GM18867 (cell line): ENCODE results near the gene SYNCRIP.
"Not testable (repeated sequence)": the region's sequence is repeated elsewhere in the genome, so short reads cannot be mapped to it uniquely, and the experiment has no call there.

Source experiments
- ATAC-seq: cut with Tn5 transposase; IDR thresholded peaks from one replicate; pipeline ENCODE4 v1.9.1; 2021; ENCODE audit warnings: mild to moderate bottlenecking, moderate library complexity; ENCODE audit not compliant: unreplicated experiment

SYNCRIP gene

GRCh38 chr6:85642774-85643536, at the start of gene SYNCRIP:
TSS of gene SYNCRIP (minus strand) at chr6:85642886. CDS start at chr6:85641439, 1,447 bp downstream.
- peak; percentile 77 for ATAC-seq

DNA sequence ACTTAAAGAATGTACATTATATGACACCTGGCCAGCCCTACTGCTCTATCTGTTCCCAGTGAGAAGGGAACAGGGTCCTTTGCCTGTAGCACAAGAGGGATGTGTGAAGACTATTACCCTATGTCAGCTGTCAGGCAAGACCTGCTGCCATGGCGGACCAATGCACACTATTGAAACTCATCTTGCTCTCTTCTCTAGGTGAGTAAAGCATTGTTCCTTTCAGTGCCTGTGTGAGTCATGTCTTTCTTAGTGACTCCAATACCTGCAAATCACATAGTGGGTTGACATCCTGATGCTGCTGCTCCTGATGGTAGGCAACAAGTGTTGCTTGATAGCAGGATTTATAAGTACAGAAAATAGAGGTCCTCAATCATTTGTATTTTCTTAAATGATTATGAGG, 48.8 kb upstream of the SYNCRIP start:
- no peak for ATAC-seq

GRCh38 chr6:85690071-85690470, 47.4 kb upstream of the SYNCRIP start:
- ATAC-seq = no peak

DNA sequence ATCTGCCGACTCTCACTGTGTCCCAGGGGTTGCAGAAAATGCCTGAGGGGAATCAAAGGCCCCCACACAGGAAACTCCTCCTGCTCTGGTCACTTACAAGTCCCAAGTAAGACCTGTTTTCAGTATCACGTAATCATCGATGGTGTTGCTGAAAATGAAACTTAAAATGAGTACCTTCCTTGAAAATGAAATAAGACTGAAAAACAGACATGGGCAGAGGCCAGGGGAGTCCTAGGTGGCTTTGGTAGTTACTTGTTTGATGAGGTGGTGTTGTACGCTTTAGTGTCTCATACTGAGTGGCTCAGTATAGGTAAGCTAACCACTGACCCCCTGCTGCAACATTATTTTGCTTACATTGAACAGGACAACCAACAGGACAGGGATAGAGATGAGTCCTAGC, 43.0 kb upstream of the SYNCRIP start:
- ATAC-seq = peak; percentile 95

- no peak for ATAC-seq
Measured at GRCh38 chr6:85684809-85685171, 42.1 kb upstream of the SYNCRIP start.

DNA sequence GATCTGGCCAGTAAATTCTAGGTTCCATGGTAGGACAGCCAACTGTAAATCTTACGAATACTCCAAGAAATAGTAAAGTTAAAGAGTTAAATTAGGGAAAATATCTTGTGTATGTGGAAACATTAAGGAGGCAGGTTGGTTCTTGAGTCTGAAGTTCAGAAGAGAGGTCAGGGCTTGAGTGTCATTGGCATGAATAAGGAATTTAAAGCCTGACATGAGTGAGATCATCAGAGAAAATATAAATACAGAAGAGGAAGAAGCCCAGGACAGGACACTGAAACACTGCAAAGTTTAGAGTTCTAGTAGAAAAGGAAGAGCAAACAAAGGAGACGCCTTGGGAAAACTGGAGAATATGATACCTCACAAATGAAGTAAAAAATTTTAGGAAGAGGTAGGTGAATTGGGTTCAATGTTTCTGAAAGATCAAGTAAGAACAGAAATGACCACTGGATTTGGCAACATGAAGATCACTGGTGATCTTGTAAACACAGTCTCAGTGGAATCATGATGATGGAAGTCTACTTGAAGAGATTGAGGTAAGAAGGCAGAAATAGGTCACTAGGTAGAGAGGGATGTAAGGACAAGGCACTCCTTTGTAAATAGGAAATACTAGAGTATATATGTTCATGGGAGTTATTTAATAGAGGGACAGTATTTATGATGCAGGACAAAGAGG, 41.6 kb upstream of the SYNCRIP start:
- no peak for ATAC-seq

- not testable (repeated sequence) for ATAC-seq
Measured at GRCh38 chr6:85681899-85682298, 39.2 kb upstream of the SYNCRIP start.

DNA sequence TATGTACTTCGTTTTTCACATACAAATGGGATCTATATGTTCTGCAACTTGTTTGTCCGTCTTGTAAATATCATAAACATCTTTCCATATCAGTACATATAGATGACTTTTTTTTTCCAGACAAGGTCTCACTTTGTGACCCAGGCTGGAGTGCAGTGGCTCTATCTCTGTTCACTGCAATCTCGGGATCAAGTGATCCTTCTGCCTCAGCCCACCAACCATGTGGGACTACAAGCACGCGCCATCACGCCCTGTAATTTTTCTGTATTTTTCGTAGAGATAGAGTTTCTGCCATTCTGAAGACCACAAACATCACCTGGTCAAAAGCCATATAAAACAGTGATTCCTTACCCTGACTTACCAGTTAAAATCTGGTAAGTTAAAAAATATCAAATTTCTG, 37.7 kb upstream of the SYNCRIP start:
- ATAC-seq = no peak

GRCh38 chr6:85679445-85680123, 36.9 kb upstream of the SYNCRIP start:
- ATAC-seq = peak; percentile 0

- ATAC-seq = peak; percentile 77
Measured at GRCh38 chr6:85678602-85679444, 36.1 kb upstream of the SYNCRIP start.

DNA sequence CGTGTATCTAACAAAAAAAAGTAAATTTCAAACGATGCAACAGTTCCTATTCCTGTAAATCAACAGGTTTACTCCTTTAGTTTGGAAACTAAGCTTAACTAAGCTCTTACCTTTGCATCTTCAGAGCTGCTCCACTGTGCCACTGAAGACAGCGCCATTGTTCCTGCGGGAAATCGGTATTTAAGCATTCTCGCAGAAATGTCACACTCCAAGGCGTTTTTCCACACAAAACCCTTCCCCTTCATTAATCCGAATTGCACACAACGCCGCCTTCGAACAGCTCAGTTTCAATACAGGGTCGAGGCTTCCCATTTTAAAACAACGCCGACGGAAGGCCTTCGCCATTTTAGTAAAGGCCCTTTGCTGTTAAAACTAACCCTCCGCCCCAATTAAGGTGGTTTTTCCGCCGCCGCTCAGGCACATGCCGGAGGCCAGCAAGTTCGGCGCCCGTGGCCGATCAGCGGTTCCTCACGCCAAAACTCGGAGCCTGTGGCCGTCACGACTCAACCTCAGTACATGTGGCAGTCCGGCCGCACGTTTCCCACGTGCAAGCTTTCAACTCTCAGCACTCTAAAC, 35.4 kb upstream of the SYNCRIP start:
- ATAC-seq = no peak

- ATAC-seq = no peak
Measured at GRCh38 chr6:85677234-85677956, 34.7 kb upstream of the SYNCRIP start.

GRCh38 chr6:85676086-85676729, 33.5 kb upstream of the SYNCRIP start:
- no peak for ATAC-seq

DNA sequence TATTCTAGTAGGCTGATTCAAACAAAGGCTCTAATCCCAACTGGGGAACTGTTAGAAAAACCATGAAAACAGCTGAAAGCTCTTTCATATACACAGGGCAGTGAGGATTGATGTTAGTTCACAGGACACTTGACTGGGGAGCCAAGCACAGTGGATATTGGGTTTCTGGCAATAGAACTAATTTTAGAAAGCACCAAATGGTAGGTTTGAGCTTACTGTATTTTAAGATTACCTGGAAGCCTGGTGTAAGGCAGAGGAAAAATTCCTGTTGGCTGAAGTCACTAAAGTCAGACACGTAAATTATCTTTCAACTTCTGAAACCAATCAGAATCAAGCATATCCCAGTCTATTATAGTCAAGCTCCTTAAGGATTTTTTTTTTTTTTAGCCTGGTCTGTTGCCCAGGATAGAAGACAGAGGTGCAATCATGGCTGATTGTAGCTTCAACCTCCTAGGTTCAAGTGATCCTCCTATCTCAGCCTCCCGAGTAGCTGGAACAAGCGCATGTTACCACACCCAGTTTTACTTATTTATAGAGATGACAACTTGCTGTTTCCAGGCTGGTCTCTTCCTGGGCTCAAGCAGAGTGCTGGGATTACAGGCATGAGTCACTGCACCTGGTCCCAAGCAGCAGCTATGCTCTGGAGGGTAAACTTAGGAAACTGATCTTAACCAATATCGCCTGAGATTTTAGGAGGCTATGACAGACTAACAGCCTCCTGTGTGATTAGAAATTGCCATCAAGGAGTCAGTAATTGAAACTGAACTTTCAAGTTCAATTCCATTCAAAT, 32.5 kb upstream of the SYNCRIP start:
- ATAC-seq = no peak

DNA sequence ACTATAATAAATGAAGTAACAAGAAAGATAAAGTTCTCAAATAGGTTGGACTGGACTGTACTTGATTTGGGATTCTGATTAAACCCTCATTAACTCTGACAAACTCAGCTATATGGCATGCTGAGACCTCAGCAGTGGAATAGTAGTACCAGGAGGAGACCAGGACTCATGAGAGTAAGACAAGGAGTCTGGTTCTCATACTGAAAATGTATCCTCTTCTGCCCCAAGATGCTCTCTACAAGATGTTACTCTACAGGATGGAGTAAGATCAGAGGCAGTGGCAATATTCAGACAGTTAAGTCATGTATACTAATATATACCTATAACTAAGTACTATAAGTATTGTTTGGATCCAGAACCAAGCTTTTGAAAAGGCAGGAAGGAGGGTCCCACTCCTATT, 31.9 kb upstream of the SYNCRIP start:
- no peak for ATAC-seq

GRCh38 chr6:85673198-85674139, 30.8 kb upstream of the SYNCRIP start:
- no peak for ATAC-seq

- no peak for ATAC-seq
Measured at GRCh38 chr6:85672623-85673022, 29.9 kb upstream of the SYNCRIP start.

DNA sequence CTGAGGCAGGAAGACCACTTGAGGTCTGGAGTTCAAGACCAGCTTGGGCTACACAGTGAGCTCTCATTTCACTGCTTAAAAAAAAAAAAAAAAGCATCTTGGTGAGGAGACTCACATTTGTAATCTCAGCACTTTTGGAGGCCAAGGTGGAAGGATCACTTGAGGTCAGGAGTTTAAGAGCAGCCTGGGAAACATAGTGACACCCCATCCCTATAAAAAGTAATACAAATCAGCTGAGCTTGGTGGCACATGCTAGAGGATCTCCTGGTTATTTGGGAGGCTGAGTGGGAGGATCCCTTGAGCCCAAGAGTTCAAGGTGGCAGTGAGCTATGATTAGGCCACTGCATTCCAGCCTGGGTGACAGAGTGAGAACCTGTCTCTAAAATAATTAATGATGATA, 29.4 kb upstream of the SYNCRIP start:
- no peak for ATAC-seq
